ENCODE measurements around the gene DPEP2.

DNA sequence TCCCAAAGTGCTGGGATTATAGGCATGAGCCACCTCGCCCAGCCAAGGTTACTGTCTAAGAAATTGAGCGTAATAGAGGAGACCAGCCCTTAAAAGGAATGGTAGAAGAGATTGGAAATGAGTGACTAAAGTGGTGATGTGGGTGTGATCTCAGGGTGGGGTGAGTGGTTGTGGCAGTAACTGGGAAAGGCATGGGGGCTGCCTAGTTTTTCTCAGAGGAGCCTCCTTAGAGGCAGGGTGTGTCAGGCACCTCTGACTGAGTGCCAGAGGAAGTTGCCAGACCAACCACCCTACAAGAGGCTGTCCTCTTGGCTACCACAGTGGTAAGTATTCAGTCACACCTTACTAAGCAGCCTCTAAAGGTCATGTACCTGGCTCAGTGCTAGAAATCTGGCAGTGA lies 32.7 kb upstream of the DPEP2 start:
- TF ChIP-seq, protein P1, sequence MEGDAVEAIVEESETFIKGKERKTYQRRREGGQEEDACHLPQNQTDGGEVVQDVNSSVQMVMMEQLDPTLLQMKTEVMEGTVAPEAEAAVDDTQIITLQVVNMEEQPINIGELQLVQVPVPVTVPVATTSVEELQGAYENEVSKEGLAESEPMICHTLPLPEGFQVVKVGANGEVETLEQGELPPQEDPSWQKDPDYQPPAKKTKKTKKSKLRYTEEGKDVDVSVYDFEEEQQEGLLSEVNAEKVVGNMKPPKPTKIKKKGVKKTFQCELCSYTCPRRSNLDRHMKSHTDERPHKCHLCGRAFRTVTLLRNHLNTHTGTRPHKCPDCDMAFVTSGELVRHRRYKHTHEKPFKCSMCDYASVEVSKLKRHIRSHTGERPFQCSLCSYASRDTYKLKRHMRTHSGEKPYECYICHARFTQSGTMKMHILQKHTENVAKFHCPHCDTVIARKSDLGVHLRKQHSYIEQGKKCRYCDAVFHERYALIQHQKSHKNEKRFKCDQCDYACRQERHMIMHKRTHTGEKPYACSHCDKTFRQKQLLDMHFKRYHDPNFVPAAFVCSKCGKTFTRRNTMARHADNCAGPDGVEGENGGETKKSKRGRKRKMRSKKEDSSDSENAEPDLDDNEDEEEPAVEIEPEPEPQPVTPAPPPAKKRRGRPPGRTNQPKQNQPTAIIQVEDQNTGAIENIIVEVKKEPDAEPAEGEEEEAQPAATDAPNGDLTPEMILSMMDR (IDR thresholded peaks at IDR 0.05; ENCODE audit: poor library complexity) = no peak
- TF ChIP-seq EZH2phosphoT487 (IDR thresholded peaks at IDR 0.05; ENCODE audit: low read depth, severe bottlenecking, unreplicated experiment) = no peak
- no peak for TF ChIP-seq EZH2 (IDR thresholded peaks at IDR 0.05; ENCODE audit: borderline replicate concordance)

All from hepatocyte (in vitro differentiated cells).